HG03469 (cell line): ENCODE measurements around the gene UNC119B.

Experiments used
- ATAC-seq: cut with Tn5 transposase; IDR thresholded peaks from one replicate; pipeline ENCODE4 v1.9.1; 2021; ENCODE audit warnings: mild to moderate bottlenecking, moderate library complexity, moderate number of reproducible peaks; ENCODE audit not compliant: unreplicated experiment

UNC119B gene

GRCh38 chr12:120738252-120739030, 28.2 kb downstream of the UNC119B start:
- ATAC-seq, result no peak

- ATAC-seq, result no peak
Measured at GRCh38 chr12:120739031-120739762, 28.9 kb downstream of the UNC119B start.

GRCh38 chr12:120739821-120740613, 29.8 kb downstream of the UNC119B start:
- ATAC-seq, result no peak

DNA sequence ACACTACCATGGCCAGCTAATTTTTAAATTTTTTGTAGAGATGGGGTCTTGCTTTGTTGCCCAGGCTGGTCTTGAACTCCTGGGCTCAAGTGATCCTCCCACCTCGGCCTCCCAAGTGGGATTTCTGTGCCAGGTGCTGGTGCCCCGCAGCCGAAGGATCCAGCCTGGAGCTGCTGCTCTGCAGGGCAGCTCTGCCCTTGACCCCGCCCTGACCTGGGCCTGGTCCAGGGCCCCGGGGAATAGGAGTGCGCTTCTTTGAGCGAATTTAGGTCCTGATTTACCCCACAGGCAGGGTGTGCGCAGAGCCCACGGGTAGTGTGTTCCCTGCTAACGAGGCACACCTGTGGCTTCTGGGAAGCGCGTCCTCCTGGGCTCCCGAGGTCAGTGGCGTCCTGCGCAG, 30.6 kb downstream of the UNC119B start:
- ATAC-seq, result no peak

DNA sequence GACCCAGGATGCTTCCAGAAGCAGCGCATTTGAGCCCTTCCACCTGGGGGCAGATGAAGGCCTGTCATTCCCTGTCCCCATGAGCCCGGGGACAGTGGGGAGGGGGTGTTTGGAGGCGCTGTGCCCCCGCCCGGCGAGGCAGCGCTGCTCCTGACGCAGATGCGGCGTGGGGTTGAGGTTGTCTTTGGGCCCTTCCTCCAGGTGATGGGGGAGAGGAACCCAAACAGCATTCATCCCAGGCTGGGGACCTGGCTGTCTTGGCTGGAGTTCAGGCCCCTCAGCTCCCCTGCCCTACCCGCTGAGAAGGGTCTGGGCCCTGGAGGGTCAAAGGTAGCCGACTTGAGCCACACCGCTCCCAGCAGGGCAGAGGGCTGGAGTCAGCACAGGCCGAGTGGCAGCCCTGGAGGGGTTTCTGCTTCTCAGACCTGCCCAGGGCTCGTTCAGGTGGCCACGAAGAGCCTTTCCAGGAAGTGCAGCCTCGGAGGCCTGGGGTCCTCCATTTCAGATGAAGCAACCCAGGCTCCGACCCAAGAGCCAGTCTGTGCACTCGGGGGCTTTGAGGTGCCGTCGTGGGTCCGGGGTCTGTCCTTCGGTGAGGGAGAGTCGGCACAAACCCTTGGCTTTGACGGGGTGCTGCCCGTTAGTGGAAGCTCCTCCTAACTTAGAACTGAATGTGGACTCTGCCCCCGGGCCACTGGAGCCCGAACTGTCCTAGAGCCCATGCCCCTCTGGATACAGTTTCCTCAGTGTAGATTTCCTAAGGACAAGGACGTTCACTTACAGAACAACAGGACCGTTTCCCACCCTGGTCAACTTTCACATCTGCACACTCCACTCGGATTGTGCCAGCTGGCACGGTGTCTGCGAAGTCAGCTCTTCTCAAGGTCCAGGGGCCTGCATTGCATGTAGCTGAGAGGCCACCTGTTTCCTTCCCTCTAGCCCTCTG, 31.5 kb downstream of the UNC119B start:
- no peak for ATAC-seq

DNA sequence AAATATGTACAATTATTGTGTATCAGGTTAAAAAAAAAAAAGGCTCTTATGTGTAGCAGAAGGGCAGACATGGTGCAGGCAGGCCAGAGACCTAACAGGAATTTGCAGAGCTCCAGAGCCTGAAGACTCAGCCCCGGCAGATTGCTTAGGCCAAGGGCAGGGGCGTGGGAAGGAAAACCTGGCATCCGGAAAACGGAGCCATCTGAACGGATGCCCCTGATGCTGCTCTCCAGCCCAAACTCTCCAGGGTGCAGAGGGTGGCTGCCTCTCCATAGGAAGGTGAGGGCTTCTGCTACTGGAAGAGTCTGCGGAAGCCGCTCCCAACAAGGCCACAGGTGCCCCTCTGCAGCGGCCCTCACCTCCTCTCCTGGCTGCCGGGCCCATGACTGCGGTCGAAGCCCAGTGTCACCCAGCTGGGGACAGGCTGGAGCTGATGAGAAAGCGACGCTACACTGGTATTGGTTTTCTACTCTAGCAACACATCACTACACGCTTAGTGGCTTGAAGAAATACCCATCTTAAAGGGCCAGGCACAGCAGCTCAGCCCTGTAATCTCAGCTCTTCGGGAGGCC, 34.8 kb downstream of the UNC119B start:
- no peak for ATAC-seq

DNA sequence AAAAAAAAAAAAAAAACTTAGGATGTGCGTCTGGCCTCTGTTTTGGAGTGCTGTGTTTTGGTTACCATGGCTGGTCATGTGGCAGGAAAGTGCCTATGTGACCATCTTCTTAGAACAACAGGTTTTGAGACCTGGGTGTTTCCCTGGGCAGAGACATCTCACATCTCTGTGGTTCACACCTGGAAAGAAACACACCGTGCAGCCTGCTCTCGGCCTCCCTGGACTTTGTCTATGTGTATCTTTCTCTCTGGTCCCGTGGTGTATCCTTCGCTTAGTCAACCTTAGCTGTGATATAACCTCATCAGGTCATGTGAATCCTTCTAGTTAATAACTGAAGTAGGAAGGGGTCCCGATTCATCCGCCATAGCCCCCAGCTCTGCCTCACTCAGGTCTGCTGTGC, 38.0 kb downstream of the UNC119B start:
- no peak for ATAC-seq

GRCh38 chr12:120749256-120749655, 39.0 kb downstream of the UNC119B start:
- no peak for ATAC-seq

GRCh38 chr12:120750806-120751205, 40.5 kb downstream of the UNC119B start:
- ATAC-seq, result no peak

DNA sequence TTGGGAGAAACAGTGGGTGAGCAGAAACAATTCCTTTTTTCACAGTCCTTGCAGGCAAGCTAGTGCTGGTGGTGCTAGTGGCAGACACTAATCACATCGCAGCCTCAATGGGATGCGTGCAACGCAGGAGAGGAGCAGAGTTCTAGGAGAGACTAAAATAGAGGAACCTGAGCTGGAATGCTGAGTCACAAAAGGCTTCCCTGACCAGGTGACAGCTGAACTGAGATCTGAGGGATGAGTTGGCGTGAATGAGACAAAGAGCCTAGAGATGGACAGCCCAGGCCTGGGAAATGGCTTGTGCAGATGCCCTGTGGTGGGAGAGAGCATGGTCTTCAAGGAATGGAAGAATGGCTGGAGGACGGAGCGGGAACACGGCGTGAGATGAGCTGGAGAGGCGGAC, 41.1 kb downstream of the UNC119B start:
- ATAC-seq, result no peak

DNA sequence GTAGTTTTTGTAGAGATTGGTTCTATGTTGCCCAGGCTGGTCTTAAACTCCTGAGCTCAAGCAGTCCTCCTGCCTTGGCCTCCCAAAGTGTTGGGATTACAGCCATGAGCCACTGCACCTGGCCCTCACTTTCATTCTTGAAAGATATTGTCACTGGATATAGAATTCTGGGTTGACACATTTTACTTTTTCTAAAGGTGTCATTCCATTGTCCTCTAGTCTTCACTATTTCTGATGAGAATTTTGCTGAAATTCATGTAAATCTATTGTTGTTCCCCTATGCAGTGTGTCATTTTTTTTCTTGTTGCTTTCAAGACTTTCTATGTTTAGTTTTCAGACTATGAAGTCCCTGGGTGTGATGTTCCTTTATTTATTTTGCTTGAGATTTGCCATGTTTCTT, 44.5 kb downstream of the UNC119B start:
- ATAC-seq, result no peak

GRCh38 chr12:120755269-120755668, 45.0 kb downstream of the UNC119B start:
- ATAC-seq, result no peak

DNA sequence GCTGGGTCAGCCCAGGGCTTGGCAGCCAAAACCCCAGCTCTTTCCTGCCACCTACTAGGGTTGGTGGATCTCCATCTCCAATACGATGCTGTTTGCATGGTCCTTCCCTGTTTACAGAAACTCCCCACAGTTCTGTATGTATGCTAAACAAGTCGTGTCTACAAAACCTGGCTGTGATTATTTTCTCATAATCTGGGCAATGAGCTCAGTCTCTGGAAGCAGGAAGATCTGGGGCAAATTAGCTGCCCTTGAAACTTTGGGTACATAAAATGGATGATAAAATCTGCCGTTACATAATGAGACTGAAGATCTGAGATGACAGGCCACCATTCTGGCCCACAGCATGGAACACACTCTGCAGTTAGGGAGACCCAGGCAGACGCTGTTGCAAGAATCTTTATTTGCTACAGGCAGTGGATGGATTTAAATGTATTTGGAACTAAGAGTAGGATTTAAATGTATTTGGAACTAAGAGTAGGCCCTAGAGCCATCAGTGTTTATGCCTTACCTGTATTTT, 47.0 kb downstream of the UNC119B start:
- ATAC-seq, result no peak

DNA sequence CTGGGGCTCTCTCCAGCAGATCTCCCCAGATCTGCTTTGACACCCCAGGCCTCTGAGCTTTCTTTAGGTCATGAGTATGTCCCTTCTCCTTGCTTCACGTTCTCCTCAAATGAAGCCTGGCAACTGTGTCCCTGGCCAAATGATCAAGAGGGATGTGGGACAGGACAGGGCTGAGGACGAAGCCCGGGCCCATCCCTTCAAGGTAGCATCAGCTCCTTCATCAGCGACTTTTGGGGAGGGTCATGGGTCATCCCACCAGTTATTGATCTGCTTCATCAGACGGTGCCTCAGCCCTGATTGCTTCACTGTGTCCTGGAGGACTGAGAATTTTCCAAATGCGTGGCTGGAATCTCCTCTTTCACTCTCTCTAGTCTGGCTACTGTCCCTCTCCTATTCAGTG, 47.7 kb downstream of the UNC119B start:
- ATAC-seq, result no peak

GRCh38 chr12:120758798-120759590, 48.7 kb downstream of the UNC119B start:
- no peak for ATAC-seq

DNA sequence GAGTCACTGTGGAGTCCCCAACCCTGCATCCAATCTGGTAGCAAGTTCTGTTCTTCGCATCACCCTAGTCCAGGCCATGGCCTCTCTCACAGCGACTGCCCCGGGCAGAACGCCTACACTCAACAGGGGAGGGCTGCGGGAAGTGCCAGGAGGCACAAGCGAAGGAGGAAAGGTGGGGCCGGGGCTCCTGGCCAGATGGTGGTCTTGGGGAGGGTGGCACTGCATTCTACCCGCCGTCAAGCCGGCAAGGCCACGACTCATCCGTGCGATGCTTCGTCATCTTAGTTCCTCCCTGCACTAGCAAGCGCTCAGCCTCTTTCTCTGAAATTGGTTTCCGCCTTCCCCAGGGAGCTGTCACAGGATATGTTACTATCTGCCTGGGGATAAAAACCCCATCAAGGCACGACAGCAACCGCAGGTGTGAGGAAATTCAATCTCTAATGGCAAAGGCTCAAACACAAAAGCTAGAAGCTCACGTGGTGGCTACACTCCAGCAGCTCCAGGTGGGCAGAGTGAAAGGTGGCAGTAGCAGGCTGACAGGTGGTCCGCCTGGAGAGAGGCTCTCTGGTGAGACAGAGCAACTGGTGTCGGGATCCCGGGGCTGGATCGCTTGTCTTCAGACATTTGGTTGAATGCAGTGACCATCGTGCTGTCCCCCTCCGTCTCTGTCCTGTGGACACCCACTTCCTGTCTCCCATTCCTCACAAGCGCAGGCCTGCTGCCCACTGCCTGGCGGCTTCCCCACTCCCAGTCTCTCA, 49.5 kb downstream of the UNC119B start:
- no peak for ATAC-seq

DNA sequence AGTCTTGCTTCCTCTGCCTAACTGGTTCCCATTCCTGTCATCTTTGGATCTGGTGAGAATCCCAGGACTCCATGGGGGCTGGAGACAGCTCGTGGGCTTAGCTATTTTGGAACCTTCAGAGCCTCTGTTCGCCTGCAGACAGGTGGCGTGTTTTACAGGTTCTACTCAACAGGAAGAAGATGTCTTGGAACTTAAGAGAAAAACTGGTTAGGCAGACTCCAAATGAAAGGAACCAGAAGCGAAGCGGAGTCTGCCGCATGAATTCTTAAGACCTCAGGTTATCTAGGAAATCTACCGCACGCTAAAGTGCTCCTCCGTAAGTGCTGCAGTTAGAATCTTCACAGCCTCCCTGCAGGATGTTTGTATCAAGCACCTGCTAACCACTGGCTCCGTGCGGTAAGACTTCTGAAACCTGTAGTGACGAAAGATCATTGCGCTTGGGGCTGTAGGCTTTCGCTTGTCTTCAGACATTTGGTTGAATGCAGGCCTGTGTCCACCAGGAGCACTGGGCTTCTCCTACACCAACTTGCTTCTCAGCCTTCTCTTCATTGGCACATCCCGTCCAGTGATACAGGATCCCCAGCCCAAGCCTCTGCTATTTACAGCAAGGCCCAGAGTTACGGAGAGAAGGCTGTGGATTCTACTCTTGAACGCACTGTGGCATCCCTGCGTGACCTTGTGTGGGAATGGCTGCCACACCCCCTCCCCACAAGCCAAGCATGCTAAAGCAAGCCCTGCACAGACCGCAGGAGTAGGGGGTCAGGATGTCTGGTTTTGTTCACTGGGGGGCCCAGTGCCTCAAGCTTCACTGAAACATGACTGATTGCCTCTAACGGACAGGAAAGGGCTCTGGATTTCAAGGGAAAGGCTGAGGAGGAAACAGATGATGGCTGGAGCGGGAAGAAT, 50.3 kb downstream of the UNC119B start:
- no peak for ATAC-seq
